Left ventricle myocardium superior (tissue), 1 donor: ENCODE results near the gene BLVRA. TPM values are rescaled to one million over a fixed set of nuclear protein-coding genes. Genes with fewer than 3 reads are reported as not detected.
"Not testable (repeated sequence)": the region's sequence is repeated elsewhere in the genome, so short reads cannot be mapped to it uniquely, and the experiment has no call there.

Experiments used
- ATAC-seq: fragments of 200-7000 bp; cut with Tn5 transposase; one replicate; pipeline ENCODE4 v1.9.1; 2020; ENCODE audit warnings: mild to moderate bottlenecking, moderate library complexity
- DNase-seq: peaks from one replicate; pipeline ENCODE4 v3.0.0-alpha.2; 2020
- intact Hi-C: fragments of 100-400 bp; cut with micrococcal nuclease; formaldehyde crosslinking; loops from one replicate; pipeline ENCODE4 v1.11.0; 2022
- total RNA-seq: library from RNA; stranded (reverse); fragmentation: NEBNext Ultra II Directional; extraction: Animal tissue kit (Norgen Biotek cat#: 25700); gene quantifications from one replicate; pipeline ENCODE4 v1.2.1, GENCODE V29; 2021
- donor health status: DM: no; HTN: yes; CAD: no; lungs with severe emphysema.

Gene BLVRA
- total RNA-seq, 1 donor from 2014 or later, result 47.4 TPM

DNA sequence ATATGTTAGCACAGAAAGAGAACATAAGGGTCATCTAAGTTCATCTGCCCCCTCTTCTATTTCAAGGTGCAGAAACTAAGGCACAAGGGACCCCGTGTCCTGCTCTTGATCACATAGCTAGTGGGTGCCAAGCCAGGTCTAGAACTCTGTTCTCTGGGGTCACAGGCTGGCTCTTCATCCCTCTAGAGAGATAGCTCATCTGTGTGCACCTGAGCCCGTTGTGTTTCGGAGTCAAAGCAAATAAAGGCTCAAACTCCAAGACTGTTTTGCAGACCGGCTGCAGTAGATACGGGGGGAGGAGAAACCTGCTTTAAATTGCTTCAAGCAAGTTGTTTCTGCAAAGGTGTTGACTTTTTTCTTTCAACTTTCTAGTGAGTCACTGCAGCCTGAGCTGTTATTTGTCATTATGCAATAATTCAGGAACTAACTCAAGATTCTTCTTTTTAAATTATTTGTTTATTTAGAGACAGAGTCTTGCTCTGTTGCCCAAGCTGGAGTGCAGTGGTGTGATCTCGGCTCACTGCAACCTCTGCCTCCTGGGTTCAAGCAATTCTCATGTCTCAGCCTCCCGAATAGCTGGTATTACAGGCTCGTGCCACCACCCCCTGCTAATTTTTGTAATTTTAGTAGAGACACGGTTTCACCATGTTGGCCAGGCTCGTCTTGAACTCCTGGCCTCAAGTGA, 6.5 kb downstream of the BLVRA start:
- ATAC-seq (no peak), DNase-seq (no peak)
- intact Hi-C loops, result no loop called here

DNA sequence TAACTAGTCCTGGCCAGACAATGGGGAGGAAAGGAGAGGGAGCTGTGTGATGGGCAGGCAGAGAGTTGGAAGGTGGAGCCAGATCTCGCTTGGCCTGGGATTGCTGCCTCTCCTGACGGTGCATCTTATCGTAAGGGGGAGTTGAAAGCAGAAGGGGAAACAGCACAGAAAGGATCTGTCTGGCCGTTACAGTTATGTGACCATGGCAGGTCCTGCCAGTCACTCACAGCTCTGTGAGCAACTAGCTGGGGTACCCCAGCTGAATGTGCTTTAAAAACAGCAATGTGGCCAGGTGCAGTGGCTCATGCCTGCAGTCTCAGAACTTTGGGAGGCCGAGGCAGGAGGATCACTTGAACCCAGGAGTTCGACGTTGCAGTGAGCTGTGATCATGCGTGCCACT, 8.1 kb downstream of the BLVRA start:
- ATAC-seq (no peak), DNase-seq (no peak)
- intact Hi-C loops, result no loop called here

DNA sequence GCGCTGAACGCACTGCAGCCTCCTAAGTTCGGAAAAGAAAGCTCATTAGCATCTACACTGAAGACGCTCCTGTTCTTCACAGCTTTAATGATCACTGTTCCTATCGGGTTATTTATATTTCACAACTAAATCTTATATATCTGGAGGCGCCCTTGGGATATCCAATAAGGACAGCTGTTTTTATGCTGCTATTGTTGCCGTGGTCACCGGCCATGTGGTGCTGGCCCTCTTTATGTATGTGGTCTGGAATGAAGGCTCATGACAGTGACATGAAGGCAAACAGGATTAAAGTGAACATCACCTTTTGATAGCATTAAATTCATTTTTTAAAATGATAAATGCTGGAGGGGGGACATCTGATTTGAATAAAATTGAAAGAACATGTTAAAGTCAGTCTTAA, 8.8 kb downstream of the BLVRA start:
- intact Hi-C loops, result no loop called here
- ATAC-seq (no peak), DNase-seq (no peak)

DNA sequence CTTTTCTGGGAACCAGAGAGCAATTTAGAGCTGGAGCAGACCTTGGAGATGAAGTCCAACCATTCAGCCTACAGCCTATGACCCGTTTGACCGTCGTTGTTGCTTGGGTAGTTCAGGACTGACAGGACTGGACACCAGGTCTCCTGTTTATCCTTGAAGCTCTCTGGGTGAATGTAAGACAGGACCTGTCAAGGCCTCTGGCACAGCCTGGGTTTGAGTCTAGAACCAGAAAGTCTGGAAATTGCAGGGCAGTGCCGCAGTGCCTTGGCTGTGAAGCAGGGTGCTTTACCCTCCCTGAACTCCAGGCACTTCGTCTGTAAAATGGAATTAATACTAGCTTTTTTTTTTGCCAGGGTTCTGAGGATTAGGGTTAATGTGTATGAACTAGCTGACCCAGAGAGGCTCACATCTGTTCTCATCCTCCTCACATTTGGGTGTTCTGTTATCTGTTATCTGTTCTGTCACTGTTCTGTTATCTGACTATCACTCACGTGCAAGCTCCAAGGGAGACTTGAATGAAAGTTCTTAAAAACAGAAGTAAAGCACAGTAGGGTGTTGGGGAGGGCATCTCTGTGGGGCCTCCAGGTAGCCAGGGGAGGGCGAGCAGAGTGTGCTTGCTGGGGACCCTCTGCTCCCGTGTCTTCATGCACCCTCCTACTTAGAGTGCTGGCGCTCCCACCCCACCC, 9.9 kb downstream of the BLVRA start:
- intact Hi-C loops, result no loop called here
- ATAC-seq (no peak), DNase-seq (no peak)

DNA sequence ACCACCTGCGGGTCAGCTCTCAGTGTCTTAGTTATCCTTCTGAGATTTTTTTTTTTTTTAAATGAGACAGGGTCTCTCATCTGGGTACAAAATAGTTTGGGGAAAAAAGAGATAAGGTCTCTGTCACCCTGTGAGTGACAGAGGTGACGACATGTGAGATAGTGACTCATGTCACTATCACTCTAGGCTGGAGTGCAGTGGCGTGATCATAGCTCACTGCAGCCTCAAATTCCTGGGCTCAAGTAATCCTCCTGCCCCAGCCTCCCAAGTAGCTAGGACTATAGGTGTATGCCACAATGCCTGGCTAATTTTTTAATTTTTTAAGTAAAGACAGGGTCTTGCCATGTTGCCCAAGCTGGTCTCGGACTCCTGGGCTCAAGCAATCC, 10.4 kb downstream of the BLVRA start:
- ATAC-seq, result no peak
- DNase-seq, result no peak
- intact Hi-C loops, result no loop called here

DNA sequence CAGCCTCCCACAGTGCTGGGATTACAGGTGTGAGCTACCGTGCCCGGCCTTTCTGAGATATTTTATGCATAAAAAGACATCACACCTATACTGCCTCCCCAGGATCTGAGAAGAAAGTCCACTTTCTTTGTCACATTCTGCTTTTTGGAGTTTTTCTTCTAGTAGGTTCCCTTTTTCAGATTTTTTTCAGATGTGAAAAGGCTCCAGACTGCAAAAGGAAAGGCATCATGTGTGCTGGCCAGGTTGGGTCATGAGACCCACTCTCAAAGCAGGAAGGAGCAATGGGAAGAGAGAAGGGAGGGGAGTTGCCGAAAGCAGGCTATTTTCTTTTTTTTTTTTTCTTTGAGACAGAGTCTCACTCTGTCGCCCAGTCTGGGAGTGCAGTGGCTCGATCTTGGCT, 10.8 kb downstream of the BLVRA start:
- intact Hi-C loops, result no loop called here
- DNase-seq (no peak), ATAC-seq (no peak)

DNA sequence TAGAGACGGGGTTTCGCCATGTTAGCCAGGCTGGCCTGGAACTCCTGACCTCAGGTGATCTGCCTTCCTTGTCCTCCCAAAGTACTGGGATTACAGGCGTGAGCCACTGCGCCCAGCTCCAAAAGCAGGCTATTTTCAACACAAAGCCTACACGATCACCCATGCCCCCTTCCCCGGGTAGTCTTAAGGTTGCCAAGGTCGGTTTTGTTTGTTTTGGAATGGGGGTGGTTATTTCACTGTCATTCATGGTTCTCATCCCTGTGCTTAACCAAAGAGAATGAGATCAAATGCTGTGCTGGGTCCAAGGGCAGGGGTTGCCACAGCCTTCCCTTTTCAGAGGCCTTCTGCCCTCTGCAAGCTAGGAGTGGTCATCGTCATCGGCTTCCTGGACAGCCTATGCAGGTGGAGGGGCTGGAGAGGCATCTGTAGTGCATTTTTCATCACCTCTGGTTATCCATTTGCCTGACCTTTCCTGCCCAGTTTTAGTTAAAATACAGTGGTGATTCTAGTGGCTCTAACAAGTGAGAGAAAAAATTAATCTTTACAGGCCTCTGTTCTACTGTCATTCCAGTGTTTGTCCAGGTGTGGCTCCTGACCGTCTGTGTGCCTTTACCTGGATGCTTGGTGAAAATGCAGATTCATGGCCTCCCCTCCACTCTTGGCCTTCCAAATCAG, 11.4 kb downstream of the BLVRA start:
- intact Hi-C loops, result no loop called here
- DNase-seq (no peak), ATAC-seq (no peak)

DNA sequence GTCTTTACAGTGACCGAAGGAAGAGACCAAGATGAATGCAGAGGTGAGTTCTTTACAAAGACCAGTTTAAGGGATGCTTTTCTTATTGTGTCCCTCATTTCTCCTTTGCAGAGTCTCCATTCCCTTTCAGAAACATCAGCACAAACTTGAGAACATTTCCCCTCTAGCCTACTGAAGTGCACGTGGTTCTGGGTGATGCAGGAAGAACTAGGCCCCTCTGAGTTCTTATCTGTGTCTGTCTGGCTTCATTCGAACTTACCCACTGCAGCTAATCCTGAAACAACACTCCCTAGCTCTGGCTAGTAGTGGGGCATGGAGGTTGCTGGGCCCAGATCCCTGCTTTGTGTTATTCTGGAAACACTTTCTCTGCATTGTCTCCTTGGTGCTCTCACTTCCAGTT, 12.6 kb downstream of the BLVRA start:
- DNase-seq (no peak), ATAC-seq (no peak)
- intact Hi-C loops, result no loop called here

DNA sequence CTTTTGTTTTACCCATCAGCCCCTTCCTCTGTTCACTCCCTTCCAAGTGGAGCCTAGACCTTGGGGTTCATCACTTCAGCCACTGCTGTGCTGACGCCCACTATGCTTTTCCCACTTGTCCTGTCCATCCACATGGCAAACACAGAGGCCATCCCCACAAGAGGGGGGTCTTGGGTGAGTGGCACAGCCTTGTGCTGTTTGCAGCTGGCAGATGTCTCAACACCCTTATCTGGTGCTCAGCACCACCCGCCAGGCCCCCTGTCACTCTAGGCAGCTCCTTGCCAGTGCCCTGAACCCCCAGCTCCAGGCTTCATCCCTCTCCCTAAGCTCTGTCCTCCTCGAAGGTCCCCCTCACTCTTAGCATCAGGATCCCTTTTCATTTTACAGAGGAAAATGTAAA, 13.1 kb downstream of the BLVRA start:
- intact Hi-C loops, result no loop called here
- no peak for ATAC-seq
- DNase-seq, result no peak

DNA sequence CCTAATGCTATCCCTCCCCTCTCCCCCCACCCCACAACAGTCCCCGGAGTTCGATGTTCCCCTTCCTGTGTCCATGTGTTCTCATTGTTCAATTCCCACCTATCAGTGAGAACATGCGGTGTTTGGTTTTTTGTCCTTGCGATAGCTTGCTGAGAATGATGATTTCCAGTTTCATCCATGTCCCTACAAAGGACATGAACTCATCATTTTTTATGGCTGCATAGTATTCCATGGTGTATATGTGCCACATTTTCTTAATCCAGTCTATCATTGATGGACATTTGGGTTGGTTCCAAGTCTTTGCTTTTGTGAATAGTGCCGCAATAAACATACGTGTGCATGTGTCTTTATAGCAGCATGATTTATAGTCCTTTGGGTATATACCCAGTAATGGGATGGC, 14.8 kb downstream of the BLVRA start:
- intact Hi-C loops, DNase-seq, ATAC-seq: not testable (repeated sequence)

DNA sequence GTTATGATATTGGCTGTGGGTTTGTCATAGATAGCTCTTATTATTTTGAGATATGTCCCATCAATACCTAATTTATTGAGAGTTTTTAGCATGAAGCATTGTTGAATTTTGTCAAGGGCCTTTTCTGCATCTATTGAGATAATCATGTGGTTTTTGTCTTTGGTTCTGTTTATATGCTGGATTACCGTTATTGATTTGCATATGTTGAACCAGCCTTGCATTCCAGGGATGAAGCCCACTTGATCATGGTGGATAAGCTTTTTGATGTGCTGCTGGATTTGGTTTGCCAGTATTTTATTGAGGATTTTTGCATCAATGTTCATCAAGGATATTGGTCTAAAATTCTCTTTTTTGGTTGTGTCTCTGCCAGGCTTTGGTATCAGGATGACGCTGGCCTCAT, 16.8 kb downstream of the BLVRA start:
- DNase-seq, ATAC-seq, intact Hi-C loops: not testable (repeated sequence)

DNA sequence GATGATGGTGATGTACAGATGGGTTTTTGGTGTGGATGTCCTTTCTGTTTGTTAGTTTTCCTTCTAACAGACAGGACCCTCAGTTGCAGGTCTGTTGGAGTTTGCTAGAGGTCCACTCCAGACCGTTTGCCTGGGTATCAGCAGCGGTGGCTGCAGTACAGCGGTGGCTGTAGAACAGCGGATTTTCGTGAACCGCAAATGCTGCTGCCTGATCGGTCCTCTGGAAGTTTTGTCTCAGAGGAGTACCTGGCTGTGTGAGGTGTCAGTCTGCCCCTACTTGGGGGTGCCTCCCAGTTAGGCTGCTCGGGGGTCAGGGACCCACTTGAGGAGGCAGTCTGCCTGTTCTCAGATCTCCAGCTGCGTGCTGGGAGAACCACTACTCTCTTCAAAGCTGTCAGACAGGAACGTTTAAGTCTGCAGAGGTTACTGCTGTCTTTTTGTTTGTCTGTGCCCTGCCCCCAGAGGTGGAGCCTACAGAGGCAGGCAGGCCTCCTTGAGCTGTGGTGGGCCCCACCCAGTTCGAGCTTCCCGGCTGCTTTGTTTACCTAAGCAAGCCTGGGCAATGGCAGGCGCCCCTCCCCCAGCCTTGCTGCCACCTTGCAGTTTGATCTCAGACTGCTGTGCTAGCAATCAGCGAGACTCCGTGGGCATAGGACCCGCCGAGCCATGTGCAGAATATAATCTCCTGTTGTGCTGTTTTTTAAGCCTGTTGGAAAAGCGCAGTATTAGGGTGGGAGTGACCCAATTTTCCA, 20.0 kb downstream of the BLVRA start:
- not testable (repeated sequence) for DNase-seq, ATAC-seq

DNA sequence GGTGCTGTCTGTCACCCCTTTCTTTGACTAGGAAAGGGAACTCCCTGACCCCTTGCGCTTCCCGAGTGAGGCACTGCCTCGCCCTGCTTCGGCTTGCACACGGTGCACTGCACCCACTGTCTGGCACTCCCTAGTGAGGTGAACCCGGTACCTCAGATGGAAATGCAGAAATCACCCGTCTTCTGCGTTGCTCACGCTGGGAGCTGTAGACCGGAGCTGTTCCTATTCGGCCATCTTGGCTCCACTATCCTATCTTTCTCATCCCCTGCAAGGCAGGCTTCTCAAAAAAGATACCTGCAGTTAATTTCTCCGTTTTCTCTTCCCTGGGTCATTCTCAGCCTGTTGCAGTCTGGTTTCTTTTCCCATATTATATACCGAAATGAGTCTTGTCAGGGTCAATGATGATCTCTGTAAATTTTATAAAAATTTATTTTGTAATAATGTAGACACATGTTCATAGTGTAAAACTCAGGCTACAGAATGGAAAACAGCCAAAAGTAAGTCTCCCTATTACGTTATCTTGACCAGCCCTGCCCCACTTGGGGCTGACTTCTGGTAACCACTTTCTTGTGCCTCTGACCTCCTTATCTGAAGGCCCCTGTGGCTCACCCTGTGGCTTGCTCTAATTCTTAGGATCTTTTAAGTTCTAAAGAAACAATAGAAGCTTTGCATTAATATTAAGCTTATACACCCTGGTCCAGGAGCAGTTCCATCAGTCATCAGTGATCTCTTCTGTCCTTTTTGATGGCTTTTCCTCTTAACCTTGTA, 20.7 kb downstream of the BLVRA start:
- DNase-seq (no peak), ATAC-seq (no peak)
- intact Hi-C loops, result no loop called here

More for the DNA sequence above, 20.0 kb downstream of the BLVRA start:
- intact Hi-C loops, result not testable (repeated sequence)

DNA sequence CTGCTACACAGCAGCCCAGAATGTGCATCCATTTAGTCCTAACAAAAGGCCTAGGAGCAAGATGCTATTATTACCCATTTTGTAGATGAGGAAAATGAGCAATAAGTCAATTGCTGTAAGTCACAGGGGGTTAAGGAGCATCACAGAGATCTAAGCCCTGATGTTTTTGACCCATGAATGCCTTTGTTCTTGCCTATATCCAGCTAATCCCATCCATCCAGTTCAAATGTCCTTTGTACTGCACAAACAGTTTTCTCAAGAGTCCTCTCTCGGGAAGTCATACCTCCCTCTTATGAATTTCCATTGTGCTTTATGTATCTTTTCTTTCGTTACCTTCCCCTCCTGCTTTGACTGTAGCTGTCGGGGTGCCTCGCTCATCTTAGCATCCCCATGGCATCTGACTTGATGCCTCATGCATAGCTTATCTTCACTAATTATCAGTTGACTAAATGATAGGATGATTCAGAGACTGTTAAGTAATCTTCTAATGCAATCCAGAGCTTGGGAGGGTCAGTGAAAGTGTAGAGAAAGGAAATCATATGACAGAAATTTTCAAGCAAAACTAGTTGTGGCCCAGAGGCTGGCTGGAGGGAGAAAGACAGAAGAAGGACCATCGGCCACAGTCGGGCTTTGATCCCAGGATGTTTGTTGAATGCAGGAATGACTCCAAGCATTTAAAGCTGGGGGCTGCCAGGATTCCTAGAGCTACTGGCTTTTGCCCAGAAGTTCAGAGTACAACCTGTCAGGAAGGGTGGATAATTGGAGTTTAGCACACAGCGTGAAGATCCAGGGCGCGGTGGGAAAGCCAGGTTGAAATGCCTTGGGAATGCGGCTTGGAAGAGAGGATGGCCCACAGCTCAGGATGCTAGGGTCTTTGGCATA, 23.5 kb downstream of the BLVRA start:
- intact Hi-C loops, result no loop called here
- ATAC-seq, result no peak

DNA sequence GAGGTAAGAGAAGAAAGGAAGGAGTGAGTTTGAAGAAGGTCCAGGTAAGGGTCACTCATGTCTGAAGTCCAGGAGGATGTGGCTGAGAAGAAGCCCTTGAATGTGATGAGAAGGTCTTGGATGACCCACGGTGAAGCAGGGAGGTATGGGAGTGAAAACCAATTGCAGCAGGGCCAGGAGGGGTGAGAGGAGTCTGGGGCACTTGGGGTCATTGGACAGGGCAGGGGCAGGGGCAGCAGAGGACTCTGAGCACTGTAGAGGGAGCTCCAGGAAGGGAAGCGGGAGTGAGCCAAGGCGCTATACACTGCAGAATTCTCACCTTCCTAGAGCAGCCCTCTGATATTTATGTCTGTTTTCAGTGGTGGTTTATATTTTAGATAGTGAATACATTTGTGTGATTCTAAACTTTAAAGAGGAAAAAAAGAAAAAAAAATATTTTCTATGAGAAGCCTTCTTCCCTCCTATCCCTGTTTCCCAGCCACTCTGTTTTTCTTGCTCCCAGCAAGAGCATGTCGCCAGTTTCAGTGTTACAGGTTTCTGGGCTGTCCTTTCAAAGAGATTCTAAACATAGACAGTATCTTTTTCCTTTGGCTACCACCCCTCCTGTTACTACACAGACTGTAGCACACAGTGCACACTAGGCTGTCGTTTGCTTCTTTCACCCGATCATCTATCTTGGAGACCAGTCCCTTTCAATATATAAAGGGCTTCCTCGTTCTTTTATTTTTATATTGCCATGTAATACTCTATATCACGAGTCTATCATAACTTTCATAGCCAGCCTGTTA, 24.5 kb downstream of the BLVRA start:
- DNase-seq, result no peak
- peak; percentile 84 for ATAC-seq
- intact Hi-C loops, result no loop called here

More for the DNA sequence above, 23.5 kb downstream of the BLVRA start:
- no peak for DNase-seq

DNA sequence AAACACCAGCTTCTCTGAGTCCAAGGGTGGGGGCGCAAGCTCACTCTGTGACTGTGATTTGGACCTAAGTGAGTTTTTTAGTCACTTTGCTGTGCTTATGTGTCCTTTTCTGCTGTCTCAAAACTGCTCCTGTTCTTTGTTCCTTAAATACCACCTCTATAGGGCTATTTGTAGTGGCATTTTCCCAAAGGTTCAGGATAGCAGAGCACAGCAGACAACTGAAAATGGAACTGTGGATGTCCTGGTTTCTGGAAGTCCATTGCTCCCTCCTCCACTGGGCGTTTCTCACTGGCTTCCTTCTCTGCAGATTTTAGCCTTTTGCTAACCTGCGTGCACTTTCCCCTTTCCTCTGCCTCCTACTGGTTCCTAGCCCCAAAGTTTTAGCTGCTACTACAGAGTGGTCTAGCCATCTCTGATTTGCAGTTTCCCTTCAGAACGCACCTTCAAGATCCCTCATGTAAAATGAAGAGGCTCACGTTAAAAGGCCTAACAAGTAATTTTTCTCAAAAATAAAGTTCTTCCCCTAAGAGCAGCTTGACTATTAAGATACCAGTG, 25.6 kb downstream of the BLVRA start:
- intact Hi-C loops, result no loop called here
- no peak for DNase-seq
- ATAC-seq, result no peak

DNA sequence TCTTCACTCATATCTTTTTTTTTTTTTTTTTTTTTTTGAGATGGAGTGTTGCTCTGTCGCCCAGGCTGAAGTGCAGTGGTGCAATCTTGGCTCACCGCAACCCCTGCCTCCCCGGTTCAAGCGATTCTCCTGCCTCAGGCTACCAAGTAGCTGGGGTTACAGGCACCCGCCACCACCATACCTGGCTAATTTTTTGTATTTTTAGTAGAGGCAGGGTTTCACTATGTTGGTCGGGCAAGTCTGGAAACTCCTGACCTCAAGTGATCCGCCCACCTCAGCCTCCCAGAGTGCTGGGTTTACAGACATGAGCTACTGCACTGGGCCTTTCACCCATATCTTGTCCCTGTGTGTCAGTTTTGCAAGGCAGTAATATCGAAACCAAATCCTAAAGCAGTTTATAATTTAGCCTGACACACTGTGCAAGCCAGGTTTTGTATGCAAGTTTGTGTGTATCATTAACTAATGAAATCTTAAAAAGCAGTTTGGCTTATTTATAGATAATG, 26.2 kb downstream of the BLVRA start:
- DNase-seq, ATAC-seq, intact Hi-C loops: not testable (repeated sequence)
